Stimulated activated CD4-positive, alpha-beta T cell treated with anti-CD3 and anti-CD28 coated beads, Interleukin-2, amount 100 ng/mL, for 24 hours (primary cell): ENCODE results near the gene PEX7.
"Not testable (repeated sequence)": the region's sequence is repeated elsewhere in the genome, so short reads cannot be mapped to it uniquely, and the experiment has no call there.

Source experiments
- DNase-seq, 2 donors: peaks; one replicate each; pipeline ENCODE4 v3.0.0-alpha.2; 2020

The PEX7 gene

GRCh38 chr6:136791296-136792094 is 30.9 kb upstream of the PEX7 start:
- DNase-seq = peak; percentile 53 to 56

- no peak for DNase-seq
Measured at GRCh38 chr6:136792095-136792409, 30.3 kb upstream of the PEX7 start.

DNA sequence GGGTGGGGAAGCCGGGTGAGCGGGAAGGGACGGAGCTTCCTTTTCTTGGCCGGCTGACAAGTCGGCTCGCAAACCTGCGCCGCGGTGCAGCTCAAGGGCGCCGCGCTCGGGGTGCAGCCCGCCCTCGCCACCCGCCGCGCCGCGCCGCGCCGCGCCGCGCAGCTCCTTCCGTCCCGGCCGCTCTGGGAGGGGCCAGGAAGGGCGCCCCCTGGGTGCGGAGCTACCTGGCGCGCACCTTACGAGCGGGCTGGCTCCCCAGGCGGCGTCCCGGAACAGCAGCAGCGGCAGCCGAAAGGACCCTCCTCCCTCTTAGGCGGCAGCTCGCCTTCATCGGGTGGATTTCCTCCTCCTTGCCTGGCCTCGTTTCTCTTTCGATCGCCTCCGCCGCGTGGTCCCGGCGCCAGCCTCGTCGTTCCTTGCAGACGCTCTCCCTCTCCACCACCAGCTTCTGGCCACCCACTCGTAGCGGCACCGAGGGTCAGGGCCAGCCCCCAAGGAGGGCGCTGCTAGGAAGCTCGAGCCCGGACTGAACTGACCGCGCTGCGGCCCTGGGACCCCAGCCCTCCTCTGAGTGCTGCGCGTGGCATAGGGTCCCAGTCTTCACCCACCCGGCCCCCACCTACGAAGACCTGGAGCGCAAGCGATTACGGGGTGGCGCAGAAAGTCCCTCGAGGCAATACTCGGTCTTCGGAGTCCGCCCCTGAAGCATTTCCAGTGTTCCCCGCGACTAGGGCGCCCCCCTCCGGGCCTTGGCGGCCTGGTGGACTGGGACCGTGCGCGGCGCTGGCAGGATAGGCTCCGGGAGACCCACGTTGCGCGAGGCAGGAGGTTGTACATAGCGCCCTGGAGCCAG is 29.8 kb upstream of the PEX7 start, which contains the start of gene MAP3K5:
Gene MAP3K5 (minus strand): TSS at position 68 of the 853 bp plus-strand sequence. CDS start 320 bp downstream, outside the sequence.
- peak; percentile 95 to 97 for DNase-seq

- DNase-seq = no peak
Measured at GRCh38 chr6:136793363-136793762, 29.0 kb upstream of the PEX7 start.

DNA sequence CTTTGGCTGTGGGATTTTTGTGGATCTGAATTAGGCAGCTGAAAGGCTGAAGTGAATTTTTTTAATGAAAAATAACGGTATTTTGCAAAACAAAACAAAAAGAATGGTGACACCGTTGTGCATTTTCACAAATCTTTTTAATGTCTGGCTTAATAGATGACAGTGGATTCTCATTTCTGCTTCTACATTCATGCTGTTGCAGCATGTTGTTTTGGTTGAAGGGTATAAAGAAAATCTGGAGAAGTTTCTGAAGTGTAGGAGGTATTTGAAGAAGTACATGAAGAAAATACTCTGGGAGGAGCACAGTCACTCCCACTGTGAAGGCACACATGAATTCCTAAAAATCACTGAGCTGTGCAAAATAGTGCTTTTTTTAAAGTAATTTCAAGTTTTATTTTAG is 27.0 kb upstream of the PEX7 start:
- DNase-seq = no peak

DNA sequence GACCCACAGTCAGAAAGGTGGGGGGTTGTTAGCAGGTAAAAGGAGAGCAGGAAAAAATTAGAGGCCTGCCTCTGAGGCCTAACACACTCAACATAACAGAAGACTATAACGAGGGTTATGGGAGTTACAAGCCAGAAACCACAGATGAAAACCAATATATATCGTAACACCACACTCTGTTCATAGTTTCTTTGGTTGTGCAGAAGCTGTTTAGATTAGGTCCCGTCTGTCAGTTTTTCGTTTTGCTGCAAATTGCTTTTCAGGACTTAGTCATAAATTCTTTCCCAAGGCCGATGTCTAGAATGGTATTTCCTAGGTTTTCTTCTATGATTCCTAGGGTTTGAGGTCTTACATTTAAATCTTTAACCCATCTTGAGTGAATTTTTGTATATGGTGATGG is 26.4 kb upstream of the PEX7 start:
- no peak for DNase-seq

DNA sequence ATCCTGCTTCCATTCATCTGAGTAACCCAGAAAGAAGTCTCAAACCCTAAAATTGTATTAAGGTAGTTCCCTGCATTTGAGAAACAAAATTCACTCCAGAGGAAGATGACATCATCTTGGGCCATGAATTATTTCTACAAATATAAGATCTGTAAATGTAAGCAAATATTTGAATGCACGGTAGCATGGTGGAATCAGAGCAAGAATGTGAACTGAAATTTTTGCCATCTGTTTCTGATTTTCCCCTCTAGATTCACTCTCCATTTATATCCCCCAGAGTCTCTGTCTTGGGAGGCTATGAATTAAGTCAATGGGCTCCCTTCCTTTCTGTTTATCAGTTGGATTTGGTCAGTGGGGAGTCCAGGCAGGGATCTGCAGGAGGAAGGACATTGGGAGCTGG is 24.3 kb upstream of the PEX7 start:
- DNase-seq = no peak

- DNase-seq = no peak
Measured at GRCh38 chr6:136801581-136801980, 20.8 kb upstream of the PEX7 start.

DNA sequence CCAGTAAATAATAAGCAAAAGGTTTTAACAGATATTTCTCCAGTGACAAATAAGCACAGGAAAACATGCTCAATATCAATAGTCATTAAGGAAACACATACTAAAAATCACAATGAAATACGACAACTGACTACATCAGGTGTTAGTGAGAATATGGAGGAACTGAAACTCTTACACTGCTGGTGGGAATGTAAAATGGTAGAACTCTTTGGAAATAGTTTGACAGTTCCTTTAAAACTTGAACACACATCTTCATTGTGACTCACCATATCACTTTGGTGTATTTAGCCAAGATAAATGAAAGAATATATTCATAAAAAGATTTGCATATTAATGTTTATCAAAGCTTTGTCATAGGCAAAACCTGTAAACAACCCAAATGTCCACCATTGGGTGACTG is 18.8 kb upstream of the PEX7 start:
- no peak for DNase-seq

DNA sequence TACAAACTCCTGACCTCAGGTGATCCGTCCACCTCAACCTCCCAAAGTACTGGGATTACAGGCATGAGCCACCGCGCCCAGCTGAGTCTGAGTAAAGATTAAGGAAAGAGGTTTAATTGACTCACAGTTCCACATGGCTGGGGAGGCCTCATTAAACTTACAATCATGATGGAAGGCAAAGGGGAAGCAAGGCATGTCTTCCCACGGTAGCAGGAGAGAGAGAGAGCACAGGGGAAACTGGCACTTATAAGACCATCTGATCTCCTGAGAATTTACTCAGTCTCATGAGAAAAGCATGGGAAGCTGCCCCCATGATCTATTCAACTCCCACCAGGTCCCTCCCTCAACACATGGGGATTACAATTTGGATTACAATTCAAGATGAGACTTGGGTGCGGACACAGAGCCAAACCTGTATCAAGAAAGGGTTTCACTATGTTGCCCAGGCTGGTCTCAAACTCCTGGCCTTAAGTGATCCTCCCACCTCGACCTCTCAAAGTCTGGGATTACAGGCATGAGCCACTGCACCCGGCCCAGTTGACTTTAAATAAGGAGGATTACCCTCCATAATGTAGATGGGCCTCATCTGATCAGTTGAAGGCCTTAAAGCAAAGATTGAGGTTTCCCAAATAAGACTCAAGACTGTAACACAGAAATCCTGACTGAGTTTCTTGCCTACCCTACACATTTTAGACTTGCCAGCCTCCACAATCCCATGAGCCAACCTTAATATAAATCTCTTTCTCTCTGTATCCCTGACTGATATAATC is 13.1 kb upstream of the PEX7 start:
- DNase-seq = no peak

GRCh38 chr6:136811272-136811671 is 11.1 kb upstream of the PEX7 start:
- no peak for DNase-seq

- no peak for DNase-seq
Measured at GRCh38 chr6:136812174-136812573, 10.2 kb upstream of the PEX7 start.

- DNase-seq = not testable (repeated sequence)
Measured at GRCh38 chr6:136815608-136816007, 6.8 kb upstream of the PEX7 start.

- no peak for DNase-seq
Measured at GRCh38 chr6:136816656-136817055, 5.7 kb upstream of the PEX7 start.

DNA sequence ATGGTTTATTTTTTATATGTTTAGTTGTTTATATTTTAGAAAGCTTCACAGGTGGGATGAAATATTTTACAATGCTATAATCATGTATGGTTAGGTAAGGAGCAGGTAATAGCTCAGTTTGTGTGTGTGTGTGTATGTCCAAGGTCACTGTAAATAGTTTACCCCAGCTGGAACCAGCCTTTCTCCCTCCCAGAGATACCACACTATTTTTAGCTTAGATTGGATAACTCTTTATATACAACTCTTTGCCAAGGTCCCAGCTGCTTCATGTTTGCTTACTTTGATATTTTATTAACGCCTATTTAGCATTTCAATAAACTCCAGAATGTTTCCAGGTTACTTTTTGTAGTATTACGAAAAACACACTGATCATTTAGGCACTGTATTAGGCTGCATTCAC is 1.8 kb upstream of the PEX7 start:
- DNase-seq = no peak

DNA sequence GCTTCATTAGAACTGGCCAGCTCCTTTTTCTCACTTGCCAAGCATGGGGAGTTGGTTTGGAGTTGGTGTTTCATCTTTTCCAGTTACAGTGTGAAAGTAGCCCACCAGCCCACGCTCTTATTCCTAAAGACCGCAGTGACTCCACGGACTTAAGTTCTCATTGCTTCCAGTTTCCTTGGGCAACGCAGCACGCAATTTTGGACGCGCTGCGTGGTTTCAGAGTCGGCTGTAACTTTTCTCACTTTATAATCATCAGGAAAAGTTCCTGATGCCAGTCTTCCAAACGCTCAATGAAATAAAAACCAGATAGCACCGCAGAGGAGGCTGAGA is 381 bp upstream of the PEX7 start:
- DNase-seq = peak; percentile 39 to 50

GRCh38 chr6:136823128-136823660 is 802 bp downstream of the PEX7 start:
- DNase-seq = no peak

GRCh38 chr6:136826216-136826615 is 3.8 kb downstream of the PEX7 start:
- no peak for DNase-seq

GRCh38 chr6:136831873-136832562 is 9.6 kb downstream of the PEX7 start:
- no peak for DNase-seq

DNA sequence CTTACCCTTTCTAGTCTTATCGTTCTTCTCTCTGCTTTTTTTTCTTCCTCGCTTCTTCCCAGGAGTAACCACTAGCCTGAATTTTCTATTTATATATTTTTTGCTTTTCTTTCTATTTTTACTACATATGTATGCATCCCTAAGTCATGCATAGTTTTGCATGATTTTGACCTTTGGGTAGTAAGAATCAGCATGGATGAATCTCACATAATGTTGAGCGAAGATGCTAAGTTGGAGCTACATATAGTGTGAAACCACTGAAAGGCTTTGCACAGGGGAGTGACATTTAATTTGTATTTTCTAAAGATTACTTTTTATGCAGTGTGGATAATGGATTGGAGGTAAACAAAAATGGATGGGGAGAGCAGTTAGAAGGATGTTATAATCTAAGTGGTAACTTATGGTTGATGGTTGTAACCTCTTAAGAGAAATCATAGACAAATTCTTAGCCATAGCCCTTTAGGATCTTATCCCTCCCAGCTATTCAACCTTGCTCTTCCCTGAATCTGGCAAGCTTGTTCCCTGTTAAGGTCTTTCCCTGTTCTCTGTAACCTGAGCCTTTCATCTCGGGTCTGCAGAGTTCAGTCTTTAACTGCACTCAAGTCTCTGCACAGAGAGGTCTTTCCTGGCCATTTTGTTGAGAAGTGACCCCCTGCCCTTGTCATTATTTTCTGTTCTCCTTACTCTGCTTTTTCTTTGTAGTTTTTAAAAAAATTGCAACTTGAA is 18.0 kb downstream of the PEX7 start:
- no peak for DNase-seq

GRCh38 chr6:136843210-136843609 is 20.8 kb downstream of the PEX7 start:
- DNase-seq = no peak

DNA sequence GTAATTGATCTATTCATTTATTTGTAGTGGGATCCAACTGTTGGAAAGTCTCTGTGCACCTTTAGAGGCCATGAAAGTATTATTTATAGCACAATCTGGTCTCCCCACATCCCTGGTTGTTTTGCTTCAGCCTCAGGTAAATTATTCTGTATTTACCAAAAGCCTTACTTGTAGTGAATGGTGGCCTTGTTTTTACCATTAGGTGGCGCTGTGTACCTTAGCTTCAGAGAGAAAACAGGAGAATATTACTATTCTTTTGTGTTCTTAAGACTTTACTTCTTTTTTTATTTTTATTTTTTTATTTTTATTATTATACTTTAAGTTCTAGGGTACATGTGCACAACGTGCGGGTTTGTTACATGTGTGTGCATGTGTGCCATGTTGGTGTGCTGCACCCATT is 23.7 kb downstream of the PEX7 start:
- peak in 1 of 2 donors; percentile 13 for DNase-seq
